HG03457 (cell line): ENCODE data around the gene MYADML2.
"Not testable (repeated sequence)": the region's sequence is repeated elsewhere in the genome, so short reads cannot be mapped to it uniquely, and the experiment has no call there.

Source experiments
- ATAC-seq: cut with Tn5 transposase; IDR thresholded peaks from one replicate; pipeline ENCODE4 v1.9.1; 2021; ENCODE audit warnings: moderate number of reproducible peaks; ENCODE audit not compliant: unreplicated experiment

The MYADML2 gene

GRCh38 chr17:81947189-81947588 is at the start of gene MYADML2:
Gene MYADML2 (minus strand): TSS chr17:81947233. CDS start chr17:81941741, 5,492 bp downstream.
- ATAC-seq: no peak

- ATAC-seq: no peak
Measured at GRCh38 chr17:81996232-81996756, 49.3 kb upstream of the MYADML2 start.

GRCh38 chr17:81995463-81996231 is 48.6 kb upstream of the MYADML2 start:
- ATAC-seq: no peak

GRCh38 chr17:81994593-81995462 is 47.8 kb upstream of the MYADML2 start:
- no peak for ATAC-seq

- ATAC-seq: no peak
Measured at GRCh38 chr17:81993729-81994592, 46.9 kb upstream of the MYADML2 start.

- ATAC-seq: no peak
Measured at GRCh38 chr17:81992306-81993102, 45.5 kb upstream of the MYADML2 start.

- no peak for ATAC-seq
Measured at GRCh38 chr17:81991684-81992305, 44.8 kb upstream of the MYADML2 start.

GRCh38 chr17:81990836-81991683 is 44.0 kb upstream of the MYADML2 start:
- ATAC-seq: no peak

- ATAC-seq: no peak
Measured at GRCh38 chr17:81987161-81987770, 40.2 kb upstream of the MYADML2 start.

GRCh38 chr17:81986606-81987005 is 39.6 kb upstream of the MYADML2 start:
- no peak for ATAC-seq

- no peak for ATAC-seq
Measured at GRCh38 chr17:81984773-81985410, 37.9 kb upstream of the MYADML2 start.

GRCh38 chr17:81983639-81984373 is 36.8 kb upstream of the MYADML2 start:
- no peak for ATAC-seq

- no peak for ATAC-seq
Measured at GRCh38 chr17:81983011-81983638, 36.1 kb upstream of the MYADML2 start.

- ATAC-seq: not testable (repeated sequence)
Measured at GRCh38 chr17:81981511-81981910, 34.5 kb upstream of the MYADML2 start.

GRCh38 chr17:81980707-81981343 is 33.8 kb upstream of the MYADML2 start:
- no peak for ATAC-seq

- no peak for ATAC-seq
Measured at GRCh38 chr17:81980122-81980521, 33.1 kb upstream of the MYADML2 start.
